Activated gamma-delta T cell treated with Interleukin-2 at 50 U/mL for 16 hours (primary cell): Measurements from ENCODE around the gene SLC22A23.
"Not testable (repeated sequence)": the region's sequence is repeated elsewhere in the genome, so short reads cannot be mapped to it uniquely, and the experiment has no call there.

Experiments used
- DNase-seq: peaks from one replicate; pipeline ENCODE4 v3.0.0-alpha.2; 2020

Gene SLC22A23

GRCh38 chr6:3382326-3383279 lies 74.2 kb downstream of the SLC22A23 start:
- DNase-seq = no peak

GRCh38 chr6:3381233-3381921 lies 75.5 kb downstream of the SLC22A23 start:
- no peak for DNase-seq

- no peak for DNase-seq
Observed at GRCh38 chr6:3380344-3381232, 76.3 kb downstream of the SLC22A23 start.

GRCh38 chr6:3379482-3380060 lies 77.3 kb downstream of the SLC22A23 start:
- no peak for DNase-seq

- DNase-seq = not testable (repeated sequence)
Observed at GRCh38 chr6:3378808-3379207, 78.0 kb downstream of the SLC22A23 start.

GRCh38 chr6:3378398-3378782 lies 78.5 kb downstream of the SLC22A23 start:
- DNase-seq = not testable (repeated sequence)

- no peak for DNase-seq
Observed at GRCh38 chr6:3377536-3378397, 79.1 kb downstream of the SLC22A23 start.

GRCh38 chr6:3376893-3377535 lies 79.8 kb downstream of the SLC22A23 start:
- no peak for DNase-seq

- no peak for DNase-seq
Observed at GRCh38 chr6:3376064-3376463, 80.8 kb downstream of the SLC22A23 start.

- no peak for DNase-seq
Observed at GRCh38 chr6:3373597-3374203, 83.2 kb downstream of the SLC22A23 start.

- no peak for DNase-seq
Observed at GRCh38 chr6:3372912-3373554, 83.8 kb downstream of the SLC22A23 start.

GRCh38 chr6:3372184-3372846 lies 84.5 kb downstream of the SLC22A23 start:
- no peak for DNase-seq

- DNase-seq = no peak
Observed at GRCh38 chr6:3371222-3371949, 85.5 kb downstream of the SLC22A23 start.

GRCh38 chr6:3370361-3371221 lies 86.3 kb downstream of the SLC22A23 start:
- no peak for DNase-seq

- no peak for DNase-seq
Observed at GRCh38 chr6:3369985-3370360, 86.9 kb downstream of the SLC22A23 start.

- no peak for DNase-seq
Observed at GRCh38 chr6:3368685-3369084, 88.2 kb downstream of the SLC22A23 start.

GRCh38 chr6:3367630-3368029 lies 89.2 kb downstream of the SLC22A23 start:
- DNase-seq = no peak
